HG03469 (cell line): ENCODE measurements around the gene HS3ST5.
"Not testable (repeated sequence)": the region's sequence is repeated elsewhere in the genome, so short reads cannot be mapped to it uniquely, and the experiment has no call there.

Source experiments
- ATAC-seq: cut with Tn5 transposase; IDR thresholded peaks from one replicate; pipeline ENCODE4 v1.9.1; 2021; ENCODE audit warnings: mild to moderate bottlenecking, moderate library complexity, moderate number of reproducible peaks; ENCODE audit not compliant: unreplicated experiment

Gene HS3ST5

GRCh38 chr6:114108119-114109002 is 234.5 kb downstream of the HS3ST5 start:
- ATAC-seq, result no peak

DNA sequence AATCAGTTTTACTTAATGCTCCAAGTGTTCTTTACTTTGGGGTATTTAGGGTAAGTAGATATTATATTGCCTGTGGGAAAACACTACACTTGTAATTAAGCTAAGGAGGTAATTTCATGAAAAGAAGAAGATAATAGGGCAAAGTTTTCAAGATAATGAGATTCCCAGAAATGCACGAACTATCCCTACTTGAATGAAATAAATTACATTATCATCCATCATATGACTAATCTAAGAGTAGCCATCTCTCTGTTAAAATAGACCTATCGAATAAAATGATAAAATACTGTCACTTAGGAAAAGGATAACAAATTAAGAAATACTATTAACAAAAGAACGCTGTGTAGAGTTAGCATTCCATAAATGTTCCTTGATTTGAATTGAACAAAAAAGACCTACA is 236.8 kb downstream of the HS3ST5 start:
- ATAC-seq, result no peak

DNA sequence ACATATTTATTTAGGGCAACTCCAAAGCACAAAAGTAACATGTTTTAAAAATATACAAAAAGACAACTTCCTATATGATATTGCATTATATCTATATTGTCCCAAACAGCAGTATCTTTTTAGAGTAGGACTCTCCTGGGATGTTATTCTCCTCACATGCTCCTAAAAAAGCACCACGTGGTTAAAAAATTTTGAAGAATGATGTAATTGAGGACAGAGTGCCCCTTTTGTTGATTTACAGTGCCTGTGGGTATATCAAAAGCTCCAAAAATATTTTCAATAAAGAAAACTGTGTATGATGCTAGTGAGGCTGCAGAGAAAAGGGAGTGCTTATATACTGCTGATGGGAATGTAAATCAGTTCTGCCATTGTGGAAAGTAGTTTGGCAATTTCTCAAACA is 241.6 kb downstream of the HS3ST5 start:
- ATAC-seq, result no peak

DNA sequence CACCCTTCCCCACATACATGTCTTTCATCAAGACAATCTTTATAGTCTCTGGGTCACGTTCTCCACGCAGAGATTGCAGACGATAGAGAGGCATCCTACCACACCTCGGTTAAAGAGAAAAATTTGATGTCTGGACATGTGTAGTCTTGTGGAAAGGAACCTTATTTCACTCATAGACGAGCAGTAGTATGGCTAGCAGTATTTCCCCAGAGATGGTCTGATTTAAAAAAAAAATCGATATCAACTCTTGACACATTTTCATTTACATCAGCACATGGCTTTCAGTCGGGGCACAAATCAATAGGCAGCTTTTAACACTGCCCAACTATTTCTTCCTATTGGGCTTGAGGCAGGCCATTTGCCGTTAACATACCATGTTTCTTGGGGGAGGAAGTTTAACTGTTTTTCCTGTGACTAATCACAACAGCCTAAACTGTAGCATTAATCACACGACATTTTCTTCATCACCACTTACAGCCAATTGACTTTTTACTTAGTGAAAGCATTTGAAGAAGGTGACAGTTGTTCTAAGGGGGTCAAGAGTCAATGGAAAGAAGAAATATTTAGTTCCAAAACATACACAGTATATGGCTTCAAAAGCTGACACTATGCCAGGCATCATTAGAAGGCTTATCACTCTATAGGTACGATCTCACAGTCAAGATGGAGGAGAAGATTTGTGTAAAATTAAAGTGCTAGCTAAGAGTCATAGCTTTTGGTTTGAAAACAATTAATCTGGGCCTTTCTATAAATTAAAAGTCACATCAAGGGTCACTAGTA is 242.4 kb downstream of the HS3ST5 start:
- ATAC-seq, result no peak

DNA sequence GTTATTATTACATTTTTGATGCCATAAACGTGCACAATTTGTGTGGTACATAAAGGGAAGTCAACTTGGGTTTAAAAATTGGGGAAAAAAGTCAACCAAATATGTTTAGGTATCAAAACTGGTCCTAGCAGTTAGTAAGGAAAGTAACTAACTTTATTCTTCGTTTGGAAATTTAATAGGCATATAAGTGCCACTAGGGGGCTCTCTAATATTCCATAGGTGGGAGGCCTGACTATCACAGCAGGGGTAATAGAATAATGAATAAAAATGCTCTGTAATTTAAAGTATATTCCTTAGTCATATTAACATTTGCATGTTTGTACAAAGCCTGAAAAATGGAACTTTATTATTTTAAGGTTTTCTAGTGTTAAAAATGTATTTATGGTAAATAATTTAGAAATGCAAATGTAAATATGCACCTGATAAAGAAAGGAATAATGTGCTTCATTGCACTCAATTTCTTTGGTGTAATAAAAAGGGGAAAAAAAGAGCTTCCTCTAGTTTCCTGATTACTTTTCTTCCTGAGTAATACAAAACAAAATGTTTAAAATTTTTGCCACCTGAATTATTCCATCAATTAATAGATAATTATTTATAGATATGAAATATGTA is 246.2 kb downstream of the HS3ST5 start:
- peak; percentile 39 for ATAC-seq

- no peak for ATAC-seq
Measured at GRCh38 chr6:114092943-114093342, 249.9 kb downstream of the HS3ST5 start.

- ATAC-seq, result no peak
Measured at GRCh38 chr6:114090626-114091025, 252.2 kb downstream of the HS3ST5 start.

DNA sequence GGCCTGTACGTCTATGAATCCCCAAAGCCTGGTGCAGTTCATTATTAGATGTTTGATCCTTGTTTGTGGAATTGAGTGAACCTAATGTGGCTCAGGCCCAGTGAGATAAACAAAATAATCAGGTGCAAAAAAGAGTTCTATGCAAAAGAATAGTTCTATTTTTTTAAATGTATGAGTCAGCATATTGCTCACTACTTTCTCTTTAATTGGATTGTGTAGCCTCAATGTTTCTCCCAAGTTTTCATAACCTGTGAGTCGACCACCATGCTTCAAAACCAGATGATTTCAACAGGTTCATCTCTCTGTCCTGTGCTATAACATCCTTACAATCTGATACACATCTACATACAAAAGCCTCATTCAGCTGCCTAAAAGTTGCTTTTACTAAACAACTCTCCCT is 255.3 kb downstream of the HS3ST5 start:
- no peak for ATAC-seq

DNA sequence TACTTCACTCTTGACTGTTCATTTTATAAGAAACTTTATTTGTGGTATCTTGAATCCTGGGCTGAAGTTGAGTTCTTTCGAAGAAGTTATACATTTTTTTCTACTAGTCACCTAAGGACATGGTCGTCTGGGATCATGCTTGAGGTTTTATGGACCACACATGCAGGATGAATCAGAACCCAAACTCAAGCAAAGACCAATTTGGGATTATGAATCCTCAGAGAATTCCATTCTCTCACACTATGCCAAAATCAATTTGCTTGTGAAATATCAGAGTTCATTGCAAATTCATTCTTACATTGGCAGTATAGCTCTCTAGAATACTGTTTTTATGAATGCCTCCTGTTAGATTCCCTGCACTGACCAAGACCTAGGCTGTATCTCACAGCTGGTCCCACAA is 257.6 kb downstream of the HS3ST5 start:
- ATAC-seq, result no peak

- ATAC-seq, result no peak
Measured at GRCh38 chr6:114084327-114084890, 258.4 kb downstream of the HS3ST5 start.

GRCh38 chr6:114083251-114083650 is 259.6 kb downstream of the HS3ST5 start:
- ATAC-seq, result no peak

GRCh38 chr6:114081730-114082129 is 261.1 kb downstream of the HS3ST5 start:
- no peak for ATAC-seq

GRCh38 chr6:114080891-114081510 is 261.8 kb downstream of the HS3ST5 start:
- no peak for ATAC-seq

GRCh38 chr6:114080410-114080809 is 262.4 kb downstream of the HS3ST5 start:
- not testable (repeated sequence) for ATAC-seq

- ATAC-seq, result no peak
Measured at GRCh38 chr6:114075777-114076176, 267.0 kb downstream of the HS3ST5 start.

GRCh38 chr6:114075300-114075699 is 267.5 kb downstream of the HS3ST5 start:
- no peak for ATAC-seq

DNA sequence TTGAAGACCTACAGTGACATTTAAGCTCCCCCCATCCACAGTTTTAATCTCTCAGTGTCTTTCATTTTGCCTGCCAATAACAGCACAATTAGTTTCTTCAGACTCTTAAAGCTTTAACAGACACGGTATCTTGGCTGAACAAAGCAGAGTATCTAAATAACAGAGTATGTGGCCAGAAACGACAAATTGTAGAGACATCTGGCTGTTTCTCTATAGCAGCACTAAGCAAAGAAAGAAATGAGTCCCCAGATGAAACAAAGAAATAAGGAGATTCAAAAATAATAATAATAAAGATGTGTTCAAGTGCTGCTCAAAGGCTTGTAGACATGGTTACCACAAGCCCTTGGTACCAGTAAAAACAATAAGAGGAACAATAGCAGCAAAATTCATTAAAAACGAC is 274.1 kb downstream of the HS3ST5 start:
- ATAC-seq, result no peak

GRCh38 chr6:114068116-114068515 is 274.7 kb downstream of the HS3ST5 start:
- no peak for ATAC-seq

DNA sequence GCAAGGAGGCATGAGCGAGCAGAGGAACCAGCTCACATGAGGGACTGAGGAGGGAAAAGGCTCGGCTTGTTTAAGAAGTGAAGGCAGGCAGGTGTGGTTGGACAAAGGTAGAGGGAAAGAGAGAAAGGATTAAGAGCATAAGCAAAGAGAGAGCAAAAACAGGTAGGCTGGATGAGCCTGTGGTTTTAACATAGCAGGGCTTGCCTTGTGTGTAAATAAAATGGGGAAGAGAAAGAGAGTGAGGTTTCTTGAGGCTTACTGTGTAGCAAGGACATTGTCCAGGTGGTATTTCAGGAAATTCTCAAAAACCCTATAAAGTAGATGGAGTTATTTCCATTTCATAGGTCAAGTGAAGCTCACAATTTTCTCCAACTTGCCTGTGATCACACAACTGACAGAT is 278.0 kb downstream of the HS3ST5 start:
- ATAC-seq, result peak; percentile 54

- ATAC-seq, result no peak
Measured at GRCh38 chr6:114063956-114064355, 278.9 kb downstream of the HS3ST5 start.

- no peak for ATAC-seq
Measured at GRCh38 chr6:114062199-114062598, 280.6 kb downstream of the HS3ST5 start.
